Hepatocyte (in vitro differentiated cells): ENCODE data around the gene HNRNPLL.

Source experiments
- EZH2 ChIP-seq: fragments of 200-600 bp; sonication (generic); IDR thresholded peaks from 2 replicates; pipeline ENCODE4 v1.6.1; 2016; ENCODE audit warnings: antibody characterized with exemption, mild to moderate bottlenecking, borderline replicate concordance
- EZH2phosphoT487 ChIP-seq: fragments of 200-600 bp; sonication (generic); IDR thresholded peaks from one replicate; pipeline ENCODE4 v1.6.1; 2018; ENCODE audit warnings: antibody characterized with exemption, mild to moderate bottlenecking, low read depth, moderate library complexity; ENCODE audit not compliant: unreplicated experiment, severe bottlenecking
- TF ChIP-seq, protein P1 (sequence below): fragments of 200-600 bp; sonication (generic); IDR thresholded peaks from 2 replicates; pipeline ENCODE4 v1.5.1; 2016; ENCODE audit warnings: antibody characterized with exemption, mild to moderate bottlenecking; ENCODE audit not compliant: poor library complexity

DNA sequence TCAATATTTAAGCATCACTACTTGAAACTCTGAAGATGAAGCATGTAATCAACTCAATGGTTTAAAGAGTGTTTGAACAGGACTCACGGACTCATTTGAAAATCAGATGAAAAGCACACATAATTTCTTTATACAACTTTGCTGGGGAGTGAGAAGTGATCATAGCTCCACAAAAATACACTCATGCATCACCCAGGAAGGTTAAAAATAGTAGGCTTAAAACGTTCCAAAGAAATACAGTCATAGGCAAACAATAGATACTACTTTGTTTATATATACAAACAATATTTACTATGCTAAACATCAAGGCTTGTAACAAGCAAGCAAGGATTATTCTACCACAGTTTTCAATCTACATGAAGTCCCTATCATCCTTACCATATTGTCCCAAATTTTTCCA, 11.6 kb downstream of the HNRNPLL start:
- TF ChIP-seq, protein P1, sequence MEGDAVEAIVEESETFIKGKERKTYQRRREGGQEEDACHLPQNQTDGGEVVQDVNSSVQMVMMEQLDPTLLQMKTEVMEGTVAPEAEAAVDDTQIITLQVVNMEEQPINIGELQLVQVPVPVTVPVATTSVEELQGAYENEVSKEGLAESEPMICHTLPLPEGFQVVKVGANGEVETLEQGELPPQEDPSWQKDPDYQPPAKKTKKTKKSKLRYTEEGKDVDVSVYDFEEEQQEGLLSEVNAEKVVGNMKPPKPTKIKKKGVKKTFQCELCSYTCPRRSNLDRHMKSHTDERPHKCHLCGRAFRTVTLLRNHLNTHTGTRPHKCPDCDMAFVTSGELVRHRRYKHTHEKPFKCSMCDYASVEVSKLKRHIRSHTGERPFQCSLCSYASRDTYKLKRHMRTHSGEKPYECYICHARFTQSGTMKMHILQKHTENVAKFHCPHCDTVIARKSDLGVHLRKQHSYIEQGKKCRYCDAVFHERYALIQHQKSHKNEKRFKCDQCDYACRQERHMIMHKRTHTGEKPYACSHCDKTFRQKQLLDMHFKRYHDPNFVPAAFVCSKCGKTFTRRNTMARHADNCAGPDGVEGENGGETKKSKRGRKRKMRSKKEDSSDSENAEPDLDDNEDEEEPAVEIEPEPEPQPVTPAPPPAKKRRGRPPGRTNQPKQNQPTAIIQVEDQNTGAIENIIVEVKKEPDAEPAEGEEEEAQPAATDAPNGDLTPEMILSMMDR, result no peak
- TF ChIP-seq EZH2 (no peak), EZH2phosphoT487 (no peak)
